GM21515 (cell line): Measurements from ENCODE around the gene SPOCK3.
"Not testable (repeated sequence)": the region's sequence is repeated elsewhere in the genome, so short reads cannot be mapped to it uniquely, and the experiment has no call there.

Source experiments
- ATAC-seq: cut with Tn5 transposase; IDR thresholded peaks from one replicate; pipeline ENCODE4 v1.9.1; 2021; ENCODE audit not compliant: unreplicated experiment

SPOCK3 gene

GRCh38 chr4:167234316-167234881 is at the start of gene SPOCK3:
Gene SPOCK3 (minus strand): TSS chr4:167234494.
- ATAC-seq = no peak

- no peak for ATAC-seq
Observed at GRCh38 chr4:167282171-167282864, 48.0 kb upstream of the SPOCK3 start.

GRCh38 chr4:167281545-167281944 is 47.3 kb upstream of the SPOCK3 start:
- not testable (repeated sequence) for ATAC-seq

GRCh38 chr4:167274351-167274750 is 40.1 kb upstream of the SPOCK3 start:
- ATAC-seq = no peak

- no peak for ATAC-seq
Observed at GRCh38 chr4:167265231-167265630, 30.9 kb upstream of the SPOCK3 start.

- ATAC-seq = no peak
Observed at GRCh38 chr4:167248271-167248670, 14.0 kb upstream of the SPOCK3 start.

GRCh38 chr4:167239627-167240026 is 5.3 kb upstream of the SPOCK3 start:
- ATAC-seq = no peak

GRCh38 chr4:167238226-167238625 is 3.9 kb upstream of the SPOCK3 start:
- ATAC-seq = no peak

- ATAC-seq = no peak
Observed at GRCh38 chr4:167233685-167234315, 494 bp downstream of the SPOCK3 start.

- ATAC-seq = no peak
Observed at GRCh38 chr4:167232805-167233684, 1.2 kb downstream of the SPOCK3 start.

GRCh38 chr4:167230744-167231143 is 3.5 kb downstream of the SPOCK3 start:
- ATAC-seq = no peak

- ATAC-seq = peak; percentile 95
Observed at GRCh38 chr4:167222099-167222498, 12.2 kb downstream of the SPOCK3 start.

GRCh38 chr4:167221084-167221483 is 13.2 kb downstream of the SPOCK3 start:
- no peak for ATAC-seq

- ATAC-seq = no peak
Observed at GRCh38 chr4:167218022-167218608, 16.2 kb downstream of the SPOCK3 start.

- ATAC-seq = no peak
Observed at GRCh38 chr4:167216783-167217182, 17.5 kb downstream of the SPOCK3 start.

GRCh38 chr4:167210166-167210565 is 24.1 kb downstream of the SPOCK3 start:
- ATAC-seq = no peak

- no peak for ATAC-seq
Observed at GRCh38 chr4:167196344-167197012, 37.8 kb downstream of the SPOCK3 start.

GRCh38 chr4:167190379-167190778 is 43.9 kb downstream of the SPOCK3 start:
- no peak for ATAC-seq

- ATAC-seq = no peak
Observed at GRCh38 chr4:167185465-167185864, 48.8 kb downstream of the SPOCK3 start.

GRCh38 chr4:167183036-167183435 is 51.3 kb downstream of the SPOCK3 start:
- no peak for ATAC-seq
